Neutrophil (primary cell): ENCODE measurements around the gene PDGFRA.

Experiments
- H3K27ac ChIP-seq: fragments of 200-600 bp; sonication (generic); 2 replicates; pipeline ENCODE4 v1.5.1; 2016; ENCODE audit warnings: mild to moderate bottlenecking, moderate library complexity
- H3K27me3 ChIP-seq: fragments of 200-600 bp; sonication (generic); 2 replicates; pipeline ENCODE4 v1.6.0; 2016; ENCODE audit warnings: mild to moderate bottlenecking
- H3K36me3 ChIP-seq: fragments of 200-600 bp; sonication (generic); 2 replicates; pipeline ENCODE4 v1.5.1; 2017
- H3K4me1 ChIP-seq, 2 experiments: fragments of 200-600 bp in 1 of 2; sonication (generic) in 1 of 2; 1 replicate in 1 of 2; 2 replicates in 1 of 2; pipeline versions ENCODE4 v1.5.1 to v1.6.1; 2013 to 2016; ENCODE audit warnings: low read depth in 1 of 2, low read length in 1 of 2, mild to moderate bottlenecking in 1 of 2, moderate library complexity in 1 of 2; ENCODE audit not compliant: control insufficient read depth in 1 of 2, insufficient read depth in 1 of 2
- H3K4me3 ChIP-seq, 2 experiments: fragments of 200-600 bp in 1 of 2; sonication (generic) in 1 of 2; 1 replicate in 1 of 2; 2 replicates in 1 of 2; pipeline ENCODE4 v1.5.1; 2013 to 2016; ENCODE audit warnings: low read depth in 1 of 2, low read length in 1 of 2, mild to moderate bottlenecking in 1 of 2, moderate library complexity in 1 of 2
- H3K9me3 ChIP-seq: fragments of 200-600 bp; sonication (generic); 2 replicates; pipeline ENCODE4 v1.5.1; 2016
- TF ChIP-seq, protein P1 (sequence below): fragments of 200-600 bp; sonication (generic); IDR thresholded peaks from 2 replicates; pipeline ENCODE4 v1.5.1; 2016; ENCODE audit warnings: antibody characterized with exemption

Gene PDGFRA

DNA sequence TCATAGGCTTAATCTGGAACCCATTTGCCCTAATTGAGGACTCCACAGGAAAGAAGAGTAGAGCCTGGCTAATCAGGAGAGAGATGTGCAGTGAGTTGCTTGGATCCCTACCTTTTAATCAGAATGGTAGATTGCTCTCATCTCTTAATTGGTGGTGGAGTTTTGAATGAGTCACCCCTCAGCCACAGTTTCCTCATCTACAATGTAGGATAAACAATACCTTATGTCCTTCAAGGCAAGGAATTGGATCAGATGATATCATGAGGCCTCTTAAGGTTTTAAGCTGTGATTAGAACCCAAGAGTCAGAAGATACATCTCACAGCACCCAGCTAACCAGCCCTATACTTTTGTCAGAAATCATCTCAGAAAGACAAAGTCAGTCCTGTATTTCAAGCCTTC is 39.1 kb downstream of the PDGFRA start:
- TF ChIP-seq, protein P1, sequence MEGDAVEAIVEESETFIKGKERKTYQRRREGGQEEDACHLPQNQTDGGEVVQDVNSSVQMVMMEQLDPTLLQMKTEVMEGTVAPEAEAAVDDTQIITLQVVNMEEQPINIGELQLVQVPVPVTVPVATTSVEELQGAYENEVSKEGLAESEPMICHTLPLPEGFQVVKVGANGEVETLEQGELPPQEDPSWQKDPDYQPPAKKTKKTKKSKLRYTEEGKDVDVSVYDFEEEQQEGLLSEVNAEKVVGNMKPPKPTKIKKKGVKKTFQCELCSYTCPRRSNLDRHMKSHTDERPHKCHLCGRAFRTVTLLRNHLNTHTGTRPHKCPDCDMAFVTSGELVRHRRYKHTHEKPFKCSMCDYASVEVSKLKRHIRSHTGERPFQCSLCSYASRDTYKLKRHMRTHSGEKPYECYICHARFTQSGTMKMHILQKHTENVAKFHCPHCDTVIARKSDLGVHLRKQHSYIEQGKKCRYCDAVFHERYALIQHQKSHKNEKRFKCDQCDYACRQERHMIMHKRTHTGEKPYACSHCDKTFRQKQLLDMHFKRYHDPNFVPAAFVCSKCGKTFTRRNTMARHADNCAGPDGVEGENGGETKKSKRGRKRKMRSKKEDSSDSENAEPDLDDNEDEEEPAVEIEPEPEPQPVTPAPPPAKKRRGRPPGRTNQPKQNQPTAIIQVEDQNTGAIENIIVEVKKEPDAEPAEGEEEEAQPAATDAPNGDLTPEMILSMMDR: no peak
- no peak overlapping the region for H3K4me3 ChIP-seq
- no peaks in the 10 kb centered on the region for H3K9me3 ChIP-seq
- H3K27me3 ChIP-seq: no peaks in the 10 kb centered on the region
- H3K36me3 ChIP-seq: no peaks in the 10 kb centered on the region
- H3K27ac ChIP-seq: no peak overlapping the region
- H3K4me1 ChIP-seq: no peaks in the 10 kb centered on the region

- Histone ChIP-seq H3K4me1 (no peaks in the 10 kb centered on the region), H3K4me3 (no peak overlapping the region), H3K36me3 (no peaks in the 10 kb centered on the region), H3K27ac (no peak overlapping the region), H3K9me3 (no peaks in the 10 kb centered on the region), H3K27me3 (peaks cover 6% of the 10 kb centered on the region)
- TF ChIP-seq, protein P1: no peak
Measured at GRCh38 chr4:54271464-54271863, 42.4 kb downstream of the PDGFRA start.

DNA sequence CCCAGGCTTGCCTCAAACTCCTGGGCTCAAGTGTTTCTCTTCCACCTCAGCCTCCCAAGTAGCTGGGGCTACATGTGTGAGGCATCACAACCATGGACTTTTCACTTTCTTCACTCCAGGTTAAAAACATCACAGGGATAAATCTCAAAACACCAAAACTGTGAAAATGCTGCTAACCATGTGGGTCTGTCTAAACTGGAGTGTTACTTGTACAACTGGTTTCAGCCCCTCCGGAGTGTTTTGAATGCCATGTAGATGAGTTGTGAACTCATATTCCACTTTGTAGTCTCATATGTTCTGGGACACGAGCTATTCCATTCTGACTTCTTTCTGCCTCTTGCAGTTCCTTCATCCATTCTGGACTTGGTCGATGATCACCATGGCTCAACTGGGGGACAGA is 43.0 kb downstream of the PDGFRA start:
- no peaks in the 10 kb centered on the region for H3K9me3 ChIP-seq
- H3K27ac ChIP-seq: no peak overlapping the region
- no peaks in the 10 kb centered on the region for H3K36me3 ChIP-seq
- no peaks in the 10 kb centered on the region for H3K4me1 ChIP-seq
- H3K27me3 ChIP-seq: peaks cover 12% of the 10 kb centered on the region
- TF ChIP-seq, protein P1: no peak
- no peak overlapping the region for H3K4me3 ChIP-seq

GRCh38 chr4:54274264-54274663 is 45.2 kb downstream of the PDGFRA start:
- H3K27me3 ChIP-seq: peaks cover 21% of the 10 kb centered on the region
- TF ChIP-seq, protein P1: no peak
- H3K27ac ChIP-seq: no peak overlapping the region

GRCh38 chr4:54274795-54275665 is 45.9 kb downstream of the PDGFRA start:
- no peaks in the 10 kb centered on the region for H3K4me1 ChIP-seq
- H3K9me3 ChIP-seq: no peaks in the 10 kb centered on the region
- peaks cover 21% of the 10 kb centered on the region for H3K27me3 ChIP-seq
- H3K36me3 ChIP-seq: no peaks in the 10 kb centered on the region
- H3K27ac ChIP-seq: no peak overlapping the region
- no peak overlapping the region for H3K4me3 ChIP-seq
- TF ChIP-seq, protein P1: no peak

More at GRCh38 chr4:54274264-54274663, 45.2 kb downstream of the PDGFRA start:
- no peaks in the 10 kb centered on the region for H3K4me1 ChIP-seq
- H3K36me3 ChIP-seq: no peaks in the 10 kb centered on the region
- no peak overlapping the region for H3K4me3 ChIP-seq
- H3K9me3 ChIP-seq: no peaks in the 10 kb centered on the region
